GM12878 (cell line): ENCODE data around the gene ZNF451. TPM values are rescaled to one million over a fixed set of nuclear protein-coding genes. Genes with fewer than 3 reads are reported as not detected.

Experiments used
- ATAC-seq: fragments of 200-7000 bp; cut with Tn5 transposase; 3 replicates; pipeline ENCODE4 v1.9.1; 2020; ENCODE audit warnings: mild to moderate bottlenecking, moderate library complexity
- BruUV-seq: library from RNA; stranded (reverse); fragments of 400-500 nt; replicated peaks from 2 replicates; lab custom pipeline; 2021; lab: Mats Ljungman, UMichigan
- CTCF ChIA-PET: fragments of 300-600 bp; sonication (Branson Sonifier 250); formaldehyde crosslinking; extraction: SDS; loops from one replicate; lab custom pipeline; 2021; ENCODE audit warnings: inconsistent platforms; lab: Yijun Ruan, JAX
- POLR2A ChIA-PET: fragments of 350-600 bp; formaldehyde crosslinking; extraction: SDS; loops from one replicate; lab custom pipeline; 2021; ENCODE audit warnings: inconsistent platforms; lab: Charles Lee
- RAD21 ChIA-PET: fragments of 300-600 bp; sonication (Branson Sonifier 250); formaldehyde crosslinking; loops from one replicate; lab custom pipeline; 2023; ENCODE audit warnings: antibody characterized with exemption; ENCODE audit not compliant: unreplicated experiment; lab: Charles Lee
- SMC1A ChIA-PET: fragments of 300-600 bp; sonication (Branson Sonifier 250); formaldehyde crosslinking; loops from one replicate; lab custom pipeline; 2023; ENCODE audit not compliant: unreplicated experiment, uncharacterized antibody; lab: Charles Lee
- DNase-seq: peaks from one replicate; pipeline ENCODE4 v3.0.0-alpha.2; 2011; ENCODE audit warnings: low read depth, low spot score
- FAIRE-seq: peaks from 3 replicates; lab custom pipeline; 2011; peaks lifted over from hg19 to GRCh38; lab: Jason Lieb, UNC
- H2AFZ ChIP-seq: 2 replicates; pipeline ENCODE4 v1.6.0; 2011; ENCODE audit warnings: low read depth, low read length, control low read depth; ENCODE audit not compliant: control insufficient read depth
- H3K27ac ChIP-seq: 2 replicates; pipeline ENCODE4 v1.5.1; 2011; ENCODE audit warnings: control low read depth; ENCODE audit not compliant: control insufficient read depth, insufficient read depth
- H3K27me3 ChIP-seq, 2 experiments: replicated peaks in 1 of 2; 2 replicates each; pipeline versions ENCODE4 v1.6.0 to v1.6.1; 2011; ENCODE audit warnings: low read length in 1 of 2; ENCODE audit not compliant: control insufficient read depth in 2 of 2, insufficient read depth in 2 of 2
- H3K36me3 ChIP-seq, 2 experiments: 2 replicates each; pipeline ENCODE4 v1.5.1; 2011; ENCODE audit warnings: low read length in 1 of 2; ENCODE audit not compliant: control insufficient read depth in 2 of 2, insufficient read depth in 2 of 2
- H3K4me1 ChIP-seq: 2 replicates; pipeline ENCODE4 v1.6.1; 2011; ENCODE audit warnings: mild to moderate bottlenecking, low read length, moderate library complexity, mixed read lengths; ENCODE audit not compliant: control insufficient read depth, insufficient read depth
- H3K4me2 ChIP-seq: 2 replicates; pipeline ENCODE4 v1.6.0; 2011; ENCODE audit warnings: control low read depth; ENCODE audit not compliant: control insufficient read depth, insufficient read depth
- H3K4me3 ChIP-seq: fragments of 200-600 bp; sonication (generic); 2 replicates; pipeline ENCODE4 v1.5.1; 2016
- H3K79me2 ChIP-seq: 2 replicates; pipeline ENCODE4 v1.6.0; 2011; ENCODE audit warnings: low read length; ENCODE audit not compliant: control insufficient read depth, insufficient read depth
- H3K9ac ChIP-seq: 2 replicates; pipeline ENCODE4 v1.8.0; 2011; ENCODE audit warnings: low read length, control low read depth, mixed read lengths; ENCODE audit not compliant: control insufficient read depth, insufficient read depth
- H3K9me3 ChIP-seq: replicated peaks from 3 replicates; pipeline ENCODE4 v1.5.1; 2011; ENCODE audit warnings: mild to moderate bottlenecking, low read length; ENCODE audit not compliant: control insufficient read depth, insufficient read depth
- H4K20me1 ChIP-seq: 2 replicates; pipeline ENCODE4 v1.6.0; 2011; ENCODE audit not compliant: control insufficient read depth, insufficient read depth
- BCL3 ChIP-seq: IDR thresholded peaks from 2 replicates; pipeline ENCODE4 v1.6.1; 2011; ENCODE audit warnings: borderline replicate concordance, low read depth, mild to moderate bottlenecking, moderate library complexity, low read length; ENCODE audit not compliant: insufficient read depth, poor library complexity, severe bottlenecking
- CEBPB ChIP-seq, 2 experiments: fragments of 150-350 bp in 1 of 2; IDR thresholded peaks; 2 replicates each; pipeline ENCODE4 v1.6.1; 2012 to 2014; ENCODE audit warnings: low read depth in 2 of 2, low read length in 2 of 2, borderline replicate concordance in 1 of 2, inconsistent platforms in 1 of 2
- DPF2 ChIP-seq: fragments of 450-650 bp; IDR thresholded peaks from 2 replicates; pipeline ENCODE4 v1.6.1; 2017; ENCODE audit warnings: mild to moderate bottlenecking
- EZH2 ChIP-seq: IDR thresholded peaks from 2 replicates; pipeline ENCODE4 v1.6.1; 2012; ENCODE audit warnings: low read depth, mild to moderate bottlenecking, control low read depth, inconsistent platforms, low read length, borderline replicate concordance; ENCODE audit not compliant: control insufficient read depth
- HSF1 ChIP-seq: fragments of 150-350 bp; IDR thresholded peaks from 2 replicates; pipeline ENCODE4 v1.6.1; 2014; ENCODE audit warnings: mild to moderate bottlenecking, low read depth, low read length
- NFIC ChIP-seq: IDR thresholded peaks from 2 replicates; pipeline ENCODE4 v1.6.1; 2012; ENCODE audit warnings: low read depth, mild to moderate bottlenecking, inconsistent platforms, low read length, moderate library complexity
- POLR2AphosphoS5 ChIP-seq: IDR thresholded peaks from 2 replicates; pipeline ENCODE4 v1.6.1; 2011; ENCODE audit warnings: mild to moderate bottlenecking, low read length, inconsistent platforms
- RELB ChIP-seq: fragments of 450-650 bp; IDR thresholded peaks from 2 replicates; pipeline ENCODE4 v1.6.1; 2017; ENCODE audit warnings: low read depth, mild to moderate bottlenecking, moderate library complexity
- SIN3A ChIP-seq: IDR thresholded peaks from 2 replicates; pipeline ENCODE4 v1.6.1; 2012; ENCODE audit warnings: low read depth, low read length, improper control_type of control experiment
- SIX5 ChIP-seq: IDR thresholded peaks from 2 replicates; pipeline ENCODE4 v1.6.1; 2011; ENCODE audit warnings: mild to moderate bottlenecking, low read depth, low read length, moderate library complexity; ENCODE audit not compliant: severe bottlenecking
- SMAD1 ChIP-seq: fragments of 450-650 bp; IDR thresholded peaks from 2 replicates; pipeline ENCODE4 v1.6.1; 2018; ENCODE audit warnings: mild to moderate bottlenecking, low read depth; ENCODE audit not compliant: partially characterized antibody
- TAF1 ChIP-seq: IDR thresholded peaks from 2 replicates; pipeline ENCODE4 v1.6.1; 2011; ENCODE audit warnings: mild to moderate bottlenecking, low read depth, low read length, borderline replicate concordance
- WGBS: methylation state at CpG from one replicate; pipeline ENCODE4 v1.1.6; 2016; ENCODE audit warnings: low lambda C conversion rate; ENCODE audit not compliant: insufficient replicate concordance, insufficient coverage; ENCODE audit errors: missing lambda C conversion rate; 5-methylcytosine and 5-hydroxymethylcytosine counted together
- in situ Hi-C: fragments of 300-500 bp; cut with MboI; formaldehyde crosslinking; loops from 9 replicates; pipeline ENCODE4 v1.14.3; 2018; ENCODE audit warnings: mixed read lengths
- intact Hi-C: fragments of 100-400 bp; cut with micrococcal nuclease; formaldehyde crosslinking; loops from one replicate; pipeline ENCODE4 v1.14.2; 2022; ENCODE audit not compliant: unreplicated experiment
- polyA plus RNA-seq, 11 experiments: library from polyadenylated mRNA; depleted of rRNA in 4 of 11; unstranded in 6 of 11; stranded (reverse) in 5 of 11; fragments of >200 nt; fragmentation: Nextera tagmentation in 4 of 11; fragmentation: Illumina TruSeq in 1 of 11; extraction: Ambion mirVana in 4 of 11; extraction: Trizol in 1 of 11; gene quantifications; 1 replicate in 1 of 11; 2 replicates in 10 of 11; pipeline versions ENCODE4 v1.2.1 to v1.2.3, GENCODE V29; 2011 to 2016; ENCODE audit warnings: inconsistent platforms in 2 of 11, missing spikeins in 2 of 11, low read depth in 1 of 11
- total RNA-seq, 4 experiments: library from RNA; depleted of rRNA in 3 of 4; stranded (reverse); fragments of >200 nt in 3 of 4; fragmentation: Illumina TruSeq in 1 of 4; extraction: Trizol in 1 of 4; gene quantifications; 2 replicates each; pipeline versions ENCODE4 v1.2.1 to v1.2.3, GENCODE V29; 2013 to 2021

The ZNF451 gene
- total and polyA plus RNA-seq, 10 of the 15 experiments (the other 5 are each of a cell fraction or from before 2014, with no cell fraction given) = 6.5 to 44.4 (median 23.8) TPM

DNA sequence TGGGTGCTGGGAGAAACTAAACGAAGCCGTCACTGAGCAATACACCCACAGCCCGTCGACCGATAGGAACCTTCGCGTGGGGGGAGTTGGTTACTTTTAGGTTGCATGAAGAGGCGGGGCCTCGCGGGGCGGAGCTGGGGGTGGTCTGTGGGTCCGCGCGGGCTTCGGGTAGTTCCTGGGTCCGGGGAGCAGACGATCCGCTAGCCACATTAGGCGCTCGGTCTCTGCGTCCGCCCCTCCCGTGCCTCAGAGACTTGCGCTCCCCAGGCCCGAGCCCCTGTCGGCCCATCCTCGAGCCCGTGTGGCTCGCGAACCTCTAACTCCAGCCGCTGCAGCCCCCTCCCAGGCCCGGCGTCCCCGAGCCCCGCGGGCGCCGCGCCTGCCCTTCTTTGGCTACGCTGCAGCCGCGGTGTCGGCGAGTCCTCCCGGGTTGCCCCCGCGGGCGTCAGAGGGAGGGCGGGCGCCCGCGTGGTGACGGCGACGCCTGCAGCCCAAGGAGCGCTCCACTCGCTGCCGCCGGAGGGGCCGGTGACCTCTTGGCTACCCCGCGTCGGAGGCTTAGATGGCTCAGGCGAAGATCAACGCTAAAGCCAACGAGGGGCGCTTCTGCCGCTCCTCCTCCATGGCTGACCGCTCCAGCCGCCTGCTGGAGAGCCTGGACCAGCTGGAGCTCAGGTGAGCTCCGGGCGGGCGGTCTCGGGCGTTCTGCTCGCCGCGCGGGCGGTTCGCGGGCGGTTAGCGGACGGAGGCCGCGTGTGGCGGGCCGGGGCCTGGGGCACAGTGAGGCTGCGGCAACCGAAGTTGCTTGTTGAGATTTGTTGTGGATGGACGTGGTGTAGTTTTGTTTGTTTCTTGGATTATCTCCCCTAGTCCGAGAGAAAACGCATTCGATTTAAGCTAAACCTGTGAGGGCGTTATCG is 82.4 kb downstream of the ZNF451 start, which contains the start of gene BAG2 (continued):
- TF ChIP-seq POLR2AphosphoS5 (peak; percentile 94), TAF1 (no peak; the same call in 1 of the 2 replicates), SIN3A (peak; percentile 56), BCL3 (peak; percentile 48), SIX5 (peak; percentile 51), DPF2 (peak; percentile 84; the same call in 1 of the 2 replicates)
- TF ChIP-seq, all 136 proteins: peak for 60

- H3K4me1 ChIP-seq = no peaks in the 10 kb centered on the region
- H4K20me1 ChIP-seq = no peaks in the 10 kb centered on the region
- POLR2A ChIA-PET = interaction anchor here (1.0 to 1.3 kb wide), 4 partner anchors 10 to 49 kb away, joined by 3 to 5 read pairs (median 4); partner anchors contain the start of gene RAB23
- CTCF ChIA-PET = interaction anchor here (0.8 to 2.8 kb wide), 4 partner anchors 9 to 288 kb away, joined by 3 to 11 read pairs (median 4); no protein-coding TSS in a partner anchor
- H3K4me2 ChIP-seq = peak overlapping the region; percentile 93
- peak; percentile 38 for ATAC-seq
- H3K9ac ChIP-seq = peak overlapping the region; percentile 73
- in situ Hi-C loops = loop anchor here (10.0 kb wide), 1 partner anchor 142 kb away; the partner anchor contains the start of gene PRIM2
- no peak for DNase-seq
- peak overlapping the region; percentile 84 for H3K4me3 ChIP-seq
- WGBS = under 1% methylated on average over 19 of the region's 19 CpGs
- SMC1A ChIA-PET = interaction anchor here (0.6 to 2.0 kb wide), 5 partner anchors 21 to 269 kb away, joined by 3 to 6 read pairs (median 4); no protein-coding TSS in a partner anchor
- H3K9me3 ChIP-seq = no peaks in the 10 kb centered on the region
- FAIRE-seq = peak; percentile 31
- H2AFZ ChIP-seq = peak overlapping the region; percentile 79
- no peaks in the 10 kb centered on the region for H3K27me3 ChIP-seq
- intact Hi-C loops = loop anchor here (2.0 to 5.0 kb wide), 6 partner anchors 50 to 271 kb away; partner anchors contain the start of genes BEND6, PRIM2, RAB23 and ZNF451
- H3K79me2 ChIP-seq = peaks cover 59% of the 10 kb centered on the region
- no TSS peak for BruUV-seq
- H3K27ac ChIP-seq = peak overlapping the region; percentile 86
- RAD21 ChIA-PET = interaction anchor here (1.3 to 1.7 kb wide), 4 partner anchors 84 to 269 kb away, joined by 3 to 6 read pairs (median 4); partner anchors contain the start of gene PRIM2
- H3K36me3 ChIP-seq = peaks cover 0 to 5% of the 10 kb centered on the region in 2 experiments; a peak in 3 of 4 replicates
- TF ChIP-seq CEBPB (IDR thresholded peaks at IDR 0.05; ENCODE audit: borderline replicate concordance in 1 of 2, low read depth in 2 of 2, low read length in 2 of 2) (no peak), TAF1 (0 out of 2 replicates have a peak, but pooled peaks have one; percentile 16), EZH2 (no peak), NFIC (0 out of 2 replicates have a peak, but pooled peaks have one; percentile 46), SMAD1 (peak; percentile 13), DPF2 (no peak), RELB (0 out of 2 replicates have a peak, but pooled peaks have one; percentile 9), HSF1 (peak; percentile 58; the same call in 1 of the 2 replicates)
Observed at GRCh38 chr6:57173056-57173885, 83.3 kb downstream of the ZNF451 start.
